GM19099 (cell line): Measurements from ENCODE around the gene SOX15.
A peak's percentile ranks its signal among the peaks of the same experiment; 100 is the strongest.

Source experiments
- POLR2A ChIP-seq: IDR thresholded peaks from 3 replicates; pipeline ENCODE4 v1.6.1; 2011; ENCODE audit warnings: low read depth; ENCODE audit not compliant: insufficient read length; ENCODE audit errors: extremely low read depth

The SOX15 gene

DNA sequence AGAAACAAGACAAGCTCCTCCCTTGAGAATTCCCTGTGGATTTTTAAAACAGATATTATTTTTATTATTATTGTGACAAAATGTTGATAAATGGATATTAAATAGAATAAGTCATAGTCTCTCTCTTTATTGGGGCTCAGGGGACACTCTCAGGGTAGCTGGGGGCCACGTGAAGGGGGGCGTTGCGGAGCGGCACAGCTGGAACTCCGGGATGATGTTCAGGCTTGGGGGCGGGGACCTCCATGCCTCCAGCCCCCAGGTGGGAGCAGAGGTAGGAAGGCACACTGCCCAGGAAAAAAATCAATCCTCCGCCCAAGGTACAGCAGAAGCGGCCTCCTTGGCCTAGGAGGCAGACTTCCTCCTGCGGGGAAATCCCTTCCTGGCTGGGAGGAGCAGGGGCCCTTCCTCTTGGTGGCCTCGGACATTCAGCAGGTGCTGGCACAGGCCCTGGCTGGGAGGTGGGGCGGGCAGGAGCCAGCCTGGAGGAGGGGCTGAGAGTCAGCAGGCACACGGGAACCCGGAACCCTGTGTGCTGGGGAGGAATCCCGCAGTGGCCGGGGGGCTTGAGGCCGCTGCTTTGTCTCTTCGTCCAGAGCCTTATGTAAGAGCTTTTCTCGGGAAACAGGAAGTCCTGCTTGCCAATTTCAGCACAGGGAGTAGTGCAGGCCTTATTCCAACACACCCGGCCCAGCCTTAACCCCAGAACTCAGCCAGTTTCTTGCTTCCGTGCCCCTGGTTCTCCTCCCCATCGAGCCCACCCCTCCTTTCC is 31.9 kb downstream of the SOX15 start:
- peak; percentile 67 for TF ChIP-seq POLR2A

DNA sequence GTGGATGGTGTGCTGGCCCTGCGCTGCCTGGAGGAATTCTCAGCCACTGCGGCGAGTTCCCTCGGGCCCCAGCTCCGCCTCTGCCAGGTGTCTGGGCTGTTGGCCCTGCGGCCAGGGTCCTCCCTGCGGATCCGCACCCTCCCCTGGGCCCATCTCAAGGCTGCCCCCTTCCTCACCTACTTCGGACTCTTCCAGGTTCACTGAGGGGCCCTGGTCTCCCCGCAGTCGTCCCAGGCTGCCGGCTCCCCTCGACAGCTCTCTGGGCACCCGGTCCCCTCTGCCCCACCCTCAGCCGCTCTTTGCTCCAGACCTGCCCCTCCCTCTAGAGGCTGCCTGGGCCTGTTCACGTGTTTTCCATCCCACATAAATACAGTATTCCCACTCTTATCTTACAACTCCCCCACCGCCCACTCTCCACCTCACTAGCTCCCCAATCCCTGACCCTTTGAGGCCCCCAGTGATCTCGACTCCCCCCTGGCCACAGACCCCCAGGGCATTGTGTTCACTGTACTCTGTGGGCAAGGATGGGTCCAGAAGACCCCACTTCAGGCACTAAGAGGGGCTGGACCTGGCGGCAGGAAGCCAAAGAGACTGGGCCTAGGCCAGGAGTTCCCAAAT is 32.6 kb downstream of the SOX15 start:
- no peak for TF ChIP-seq POLR2A

DNA sequence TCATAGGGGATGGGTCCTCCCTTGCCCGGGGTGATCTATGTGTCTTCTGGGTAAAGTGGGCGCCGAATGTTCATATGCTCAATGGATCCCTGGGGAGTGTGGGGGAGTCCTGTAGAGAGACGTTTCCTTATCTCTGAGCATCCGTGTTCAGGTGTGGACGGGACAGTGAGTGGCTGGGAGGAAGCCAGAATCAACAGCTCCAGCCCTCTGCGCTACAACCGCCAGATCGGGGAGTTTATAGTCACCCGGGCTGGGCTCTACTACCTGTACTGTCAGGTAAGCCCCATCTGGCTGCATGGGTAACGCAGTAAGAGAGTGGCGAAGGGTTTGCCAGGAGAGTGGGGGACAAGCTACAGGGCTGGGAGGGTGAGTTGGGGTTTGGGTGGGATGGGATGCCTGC is 33.3 kb downstream of the SOX15 start:
- no peak for TF ChIP-seq POLR2A

DNA sequence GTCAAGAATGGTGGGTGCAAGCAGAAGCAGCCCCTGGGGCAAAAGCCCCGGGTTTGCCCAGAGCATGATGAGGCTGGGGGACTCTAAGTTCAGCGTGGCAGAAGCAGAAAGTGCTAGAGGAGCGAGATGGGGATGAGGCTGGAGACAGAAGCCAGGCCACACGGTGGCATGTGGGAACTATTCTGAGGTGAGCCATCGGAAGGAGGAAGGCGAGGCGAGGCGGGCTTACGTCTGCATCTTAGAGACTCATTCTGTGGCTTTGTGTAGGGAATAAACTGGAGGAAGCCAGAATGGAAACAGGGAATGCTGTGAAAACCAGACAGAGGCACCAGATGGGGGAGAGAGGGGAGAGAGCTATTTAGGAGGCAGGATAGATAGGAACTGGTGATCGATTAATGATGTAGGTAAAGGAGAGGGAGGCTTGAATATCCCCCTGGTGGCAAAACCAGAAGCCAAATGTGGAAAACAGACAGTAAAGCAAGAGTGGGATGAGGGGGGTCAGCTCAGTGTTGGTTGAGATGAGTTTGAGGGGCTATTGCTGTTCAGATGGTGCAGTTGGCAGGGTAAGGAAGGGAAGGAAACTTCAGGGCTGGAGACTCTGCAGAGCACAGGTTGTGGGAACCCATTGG is 34.5 kb downstream of the SOX15 start:
- TF ChIP-seq POLR2A = no peak

DNA sequence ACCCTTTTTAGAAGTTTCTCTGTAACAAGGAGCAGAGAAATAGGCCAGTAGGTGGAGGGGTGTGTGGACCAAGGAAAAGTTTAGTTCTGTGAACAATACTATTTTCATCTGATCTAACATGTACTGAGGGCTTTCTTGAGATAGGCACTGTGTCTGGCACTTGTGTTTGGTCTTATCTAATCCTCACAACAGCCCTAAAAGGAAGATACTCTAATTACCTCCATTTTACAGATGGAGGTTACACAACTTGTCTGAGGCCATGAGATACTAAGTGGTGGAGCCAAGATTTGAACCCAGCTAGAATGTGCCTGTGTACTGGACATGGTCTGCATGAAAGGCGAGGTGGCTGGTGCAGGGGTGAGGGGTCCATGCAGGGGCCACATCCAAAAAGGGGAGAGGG is 36.5 kb downstream of the SOX15 start:
- no peak for TF ChIP-seq POLR2A

DNA sequence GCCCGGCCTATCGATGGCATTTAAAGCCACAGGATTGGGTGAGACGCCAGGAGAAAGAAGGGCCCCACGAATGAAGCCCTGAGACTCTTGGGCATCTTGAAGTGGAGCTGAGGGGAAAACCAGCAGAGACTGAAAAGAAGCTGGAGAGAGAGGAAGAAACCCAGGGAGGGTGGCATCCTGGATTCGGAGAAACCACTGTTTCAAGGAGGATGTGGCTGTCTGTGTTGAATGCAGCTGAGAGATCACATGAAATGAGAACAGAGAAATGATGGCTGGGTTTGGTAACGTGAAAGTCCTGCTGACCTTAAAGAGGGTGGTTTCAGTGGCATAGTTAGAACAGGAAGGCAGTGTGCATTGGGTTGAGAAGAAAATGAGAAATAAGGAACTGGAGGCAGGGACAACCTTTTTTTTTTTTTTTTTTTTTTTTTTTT is 37.3 kb downstream of the SOX15 start:
- TF ChIP-seq POLR2A = no peak

DNA sequence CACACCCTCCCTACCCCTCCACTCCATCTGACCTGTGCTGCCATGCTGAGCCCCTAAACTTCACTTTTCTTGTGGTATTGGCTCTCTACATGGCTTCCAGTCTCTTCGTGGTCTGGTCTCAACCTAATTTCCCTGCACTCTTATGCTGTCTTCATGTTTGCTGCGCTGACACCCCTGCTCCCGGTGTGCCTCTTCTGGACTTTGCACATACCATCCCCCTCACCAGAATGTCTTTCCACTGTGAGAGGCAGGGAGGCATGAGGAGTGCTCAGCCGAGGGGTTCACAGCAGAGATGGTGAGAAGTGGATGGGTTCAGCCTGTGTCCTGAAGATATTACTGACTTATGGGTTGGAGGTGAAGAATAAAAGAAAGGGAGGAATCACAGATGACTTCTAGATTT is 38.5 kb downstream of the SOX15 start:
- TF ChIP-seq POLR2A = no peak

DNA sequence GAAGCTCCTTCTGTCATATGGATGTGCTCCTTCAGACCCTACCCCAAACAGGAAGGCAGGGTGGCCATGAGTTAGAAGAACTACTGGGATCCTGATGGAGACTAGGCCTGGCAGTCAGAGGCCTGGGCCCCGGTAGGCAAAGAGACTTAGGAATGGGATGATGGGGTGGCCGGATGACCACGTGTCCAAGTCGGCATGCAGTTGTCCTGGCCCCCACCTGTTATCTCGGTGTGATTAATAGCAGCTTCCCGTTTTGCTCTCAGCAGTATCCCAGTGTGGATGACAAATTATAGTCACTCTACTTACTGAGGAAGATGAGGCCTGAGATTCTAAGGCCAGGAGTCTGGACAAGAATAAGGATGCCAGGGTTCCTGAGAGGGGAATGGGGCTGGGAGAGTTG is 39.5 kb downstream of the SOX15 start:
- TF ChIP-seq POLR2A = no peak

DNA sequence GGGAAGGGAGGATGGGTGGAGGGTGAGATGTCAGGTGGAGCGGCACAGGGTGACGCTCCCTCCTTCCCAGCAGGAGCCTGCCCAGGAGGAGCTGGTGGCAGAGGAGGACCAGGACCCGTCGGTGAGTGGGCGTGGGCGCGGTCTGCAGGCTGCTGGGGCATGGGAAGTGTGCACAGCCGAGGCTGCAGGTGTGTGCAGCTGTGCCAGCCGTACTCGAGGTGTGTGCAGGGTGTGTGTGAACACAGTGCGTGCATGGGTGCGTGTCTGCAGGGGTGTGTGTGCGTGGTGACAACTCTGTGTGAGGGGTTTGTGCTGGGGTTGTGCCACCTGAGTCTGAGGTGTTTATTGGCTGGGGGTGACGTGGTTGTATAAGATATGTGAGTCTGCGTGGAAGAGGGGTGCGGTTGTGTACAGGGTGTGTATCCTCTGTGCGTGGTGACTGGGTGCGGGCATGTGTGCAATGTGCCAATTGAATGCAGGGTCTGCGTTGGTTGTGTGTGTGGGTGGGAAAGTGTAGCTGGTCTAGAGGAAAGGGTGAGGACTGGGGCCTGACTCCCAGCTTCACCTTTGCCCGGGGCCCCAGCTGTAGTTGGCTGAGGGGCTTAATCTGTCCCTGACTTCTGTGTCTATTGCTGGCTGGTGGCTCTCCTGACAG is 40.4 kb downstream of the SOX15 start:
- no peak for TF ChIP-seq POLR2A

DNA sequence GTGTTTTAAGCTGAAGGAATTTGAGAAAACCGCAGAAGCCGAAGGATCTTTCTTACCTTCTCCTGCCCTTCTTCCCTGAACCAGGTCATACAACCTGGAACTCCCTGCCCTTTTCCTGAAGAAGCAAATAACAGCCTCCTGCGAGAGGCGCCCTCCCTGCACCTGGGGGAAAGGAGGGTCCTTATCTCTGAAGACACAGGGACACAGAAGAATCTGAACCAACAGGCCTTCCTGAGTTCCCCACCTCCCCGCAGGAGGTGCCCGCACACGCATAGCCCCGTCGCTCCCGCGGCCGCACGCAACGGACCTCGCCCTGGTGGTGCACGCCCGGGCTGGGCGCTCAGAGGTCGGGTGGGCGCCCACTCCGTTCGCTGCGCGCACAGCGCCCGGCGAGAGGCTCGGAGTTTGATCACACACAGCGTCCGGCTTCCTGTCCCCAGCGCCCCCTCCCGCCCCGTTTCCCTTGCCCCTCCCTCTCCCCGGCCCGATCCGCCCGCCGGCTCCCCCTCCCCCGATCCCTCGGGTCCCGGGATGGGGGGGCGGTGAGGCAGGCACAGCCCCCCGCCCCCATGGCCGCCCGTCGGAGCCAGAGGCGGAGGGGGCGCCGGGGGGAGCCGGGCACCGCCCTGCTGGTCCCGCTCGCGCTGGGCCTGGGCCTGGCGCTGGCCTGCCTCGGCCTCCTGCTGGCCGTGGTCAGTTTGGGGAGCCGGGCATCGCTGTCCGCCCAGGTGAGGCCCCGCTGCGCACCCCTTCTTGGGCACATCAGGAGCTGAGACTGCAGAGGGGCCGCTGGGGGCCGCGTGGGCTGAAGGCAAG is 41.1 kb downstream of the SOX15 start, which contains the start of gene TNFSF12:
TSS of gene TNFSF12 (plus strand) at position 474 of the 816 bp plus-strand sequence. CDS start at position 570, 96 bp downstream.
- peak; percentile 76 for TF ChIP-seq POLR2A

DNA sequence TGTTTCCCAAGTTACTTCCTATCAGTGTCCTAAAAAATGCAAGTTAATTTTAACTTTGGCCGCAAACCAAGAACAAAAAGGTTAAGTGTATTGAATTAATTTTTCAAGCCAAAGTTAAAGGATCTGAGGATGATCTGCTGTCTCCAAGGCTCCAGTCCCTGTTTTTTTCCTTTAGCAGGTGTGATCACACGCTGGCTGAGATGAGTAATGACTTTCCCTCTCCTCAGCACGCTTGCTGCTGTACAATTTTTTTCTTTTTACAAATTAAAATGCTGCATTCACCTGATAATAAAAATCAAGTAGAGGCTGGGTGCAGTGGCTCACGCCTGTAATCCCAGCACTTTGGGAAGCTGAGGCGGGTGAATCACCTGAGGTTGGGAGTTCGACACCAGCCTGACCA is 45.0 kb downstream of the SOX15 start:
- TF ChIP-seq POLR2A = no peak

DNA sequence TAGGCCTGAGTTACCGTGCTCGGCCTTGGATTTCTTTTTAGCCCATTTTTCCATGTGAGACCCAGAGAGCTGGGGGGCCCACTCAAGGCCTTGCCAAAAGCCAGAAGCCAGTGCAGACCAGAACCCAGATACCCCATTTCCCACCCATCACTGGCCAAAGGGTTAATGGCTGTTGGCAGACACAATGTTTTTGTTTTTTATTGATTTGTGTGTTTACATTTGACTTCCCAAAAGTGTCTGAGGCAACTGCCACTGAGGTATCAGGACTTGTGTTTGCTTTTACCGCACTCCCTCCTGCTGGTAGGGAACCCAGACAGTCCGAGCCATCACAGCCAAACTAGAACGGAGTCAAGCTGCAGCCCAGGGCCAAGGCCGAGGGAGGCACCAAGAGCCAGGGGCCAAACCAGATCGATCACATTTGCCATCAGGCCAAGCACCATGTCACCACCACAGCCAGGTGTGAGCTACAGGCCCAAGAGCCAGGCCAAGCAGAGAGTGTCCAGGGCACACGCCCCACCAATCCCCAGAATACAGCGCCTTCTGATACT is 48.7 kb downstream of the SOX15 start:
- no peak for TF ChIP-seq POLR2A

DNA sequence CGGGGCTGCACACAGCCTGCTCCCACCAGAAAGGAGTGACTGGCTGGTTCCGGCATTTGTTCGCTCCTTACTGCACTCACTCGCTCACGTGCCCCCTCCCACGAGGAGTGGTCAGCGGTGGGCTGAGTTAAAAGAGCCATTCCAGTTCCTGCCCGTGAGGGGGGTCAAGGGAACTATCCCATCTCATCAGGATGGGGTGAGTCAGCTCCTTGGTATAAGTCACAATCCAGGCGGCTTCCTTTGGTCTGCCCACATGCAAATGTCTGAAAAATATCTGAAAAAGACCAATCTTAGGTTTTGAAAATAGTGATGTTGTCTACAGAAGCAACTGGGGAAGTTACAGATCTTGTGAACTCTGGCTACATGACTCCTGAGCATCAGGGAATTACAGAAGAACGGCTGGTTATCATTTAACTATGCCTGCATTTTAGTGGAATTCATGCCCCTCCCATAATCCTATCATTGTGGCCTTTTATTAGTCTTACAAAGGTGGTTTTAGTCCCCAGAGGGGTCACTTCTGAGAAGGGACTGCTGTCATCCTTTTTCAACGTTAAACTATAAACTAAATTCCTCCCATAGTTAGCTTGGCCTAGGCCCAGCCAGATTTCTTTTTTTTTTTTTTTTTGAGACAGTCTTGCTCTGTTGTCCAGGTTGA is 50.9 kb downstream of the SOX15 start:
- no peak for TF ChIP-seq POLR2A
